ENCODE data around the gene IL12B.
"Not testable (repeated sequence)": the region's sequence is repeated elsewhere in the genome, so short reads cannot be mapped to it uniquely, and the experiment has no call there.

IL12B gene

GRCh38 chr5:159316519-159317383 is 13.5 kb downstream of the IL12B start:
- Mint-ChIP-seq H3K4me3 (no peak overlapping the region), H3K9me3 (no peaks in the 10 kb centered on the region), H3K36me3 (no peaks in the 10 kb centered on the region), H3K4me1 (no peaks in the 10 kb centered on the region), H3K27ac (no peak overlapping the region), H3K27me3 (peaks cover 2% of the 10 kb centered on the region)

DNA sequence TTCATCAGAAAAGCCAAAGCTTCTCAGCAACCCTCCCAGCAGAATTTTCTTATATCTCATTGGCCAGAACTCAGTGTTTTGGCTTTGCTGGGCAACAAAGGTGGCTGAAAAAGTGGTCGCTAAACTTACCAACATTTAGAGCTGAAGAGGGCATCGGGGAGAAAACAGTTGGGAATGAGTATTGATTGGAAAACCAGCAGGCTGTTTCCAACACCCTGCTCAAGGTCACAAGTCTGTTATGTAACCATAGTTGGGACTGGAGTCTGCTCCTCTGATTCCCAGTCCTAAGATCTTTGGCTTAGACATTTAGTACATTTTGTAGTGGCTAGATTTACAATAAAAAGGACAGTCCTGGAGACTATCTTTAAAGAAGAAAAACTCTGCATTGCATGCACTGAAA is 17.1 kb downstream of the IL12B start:
- no peaks in the 10 kb centered on the region for H3K9me3 Mint-ChIP-seq
- no peak overlapping the region for H3K27ac Mint-ChIP-seq
- H3K36me3 Mint-ChIP-seq = no peaks in the 10 kb centered on the region
- peaks cover 7% of the 10 kb centered on the region for H3K4me1 Mint-ChIP-seq
- H3K4me3 Mint-ChIP-seq = no peak overlapping the region
- peaks cover 4% of the 10 kb centered on the region for H3K27me3 Mint-ChIP-seq

GRCh38 chr5:159311063-159311462 is 19.2 kb downstream of the IL12B start:
- H3K9me3 Mint-ChIP-seq = no peaks in the 10 kb centered on the region
- peaks cover 4% of the 10 kb centered on the region for H3K27me3 Mint-ChIP-seq
- peak overlapping the region; percentile 67 for H3K4me3 Mint-ChIP-seq
- no peak overlapping the region for H3K27ac Mint-ChIP-seq
- H3K36me3 Mint-ChIP-seq = no peaks in the 10 kb centered on the region
- peaks cover 7% of the 10 kb centered on the region for H3K4me1 Mint-ChIP-seq

- Mint-ChIP-seq H3K4me3 (peak overlapping the region; percentile 67), H3K4me1 (peaks cover 7% of the 10 kb centered on the region), H3K36me3 (no peaks in the 10 kb centered on the region), H3K9me3 (no peaks in the 10 kb centered on the region), H3K27me3 (peaks cover 4% of the 10 kb centered on the region), H3K27ac (no peak overlapping the region)
These were observed 19.8 kb downstream of the IL12B start for GRCh38 chr5:159310511-159310910.

GRCh38 chr5:159309689-159310433 is 20.4 kb downstream of the IL12B start:
- no peak overlapping the region for H3K27ac Mint-ChIP-seq
- no peaks in the 10 kb centered on the region for H3K9me3 Mint-ChIP-seq
- peaks cover 4% of the 10 kb centered on the region for H3K27me3 Mint-ChIP-seq
- peaks cover 7% of the 10 kb centered on the region for H3K4me1 Mint-ChIP-seq
- H3K4me3 Mint-ChIP-seq = no peak overlapping the region
- no peaks in the 10 kb centered on the region for H3K36me3 Mint-ChIP-seq

GRCh38 chr5:159304961-159305595 is 25.2 kb downstream of the IL12B start:
- peaks cover 3% of the 10 kb centered on the region for H3K4me1 Mint-ChIP-seq
- H3K36me3 Mint-ChIP-seq = peaks cover 9% of the 10 kb centered on the region
- no peak overlapping the region for H3K4me3 Mint-ChIP-seq
- H3K27ac Mint-ChIP-seq = no peak overlapping the region
- H3K9me3 Mint-ChIP-seq = peaks cover 19% of the 10 kb centered on the region
- H3K27me3 Mint-ChIP-seq = peaks cover 8% of the 10 kb centered on the region

DNA sequence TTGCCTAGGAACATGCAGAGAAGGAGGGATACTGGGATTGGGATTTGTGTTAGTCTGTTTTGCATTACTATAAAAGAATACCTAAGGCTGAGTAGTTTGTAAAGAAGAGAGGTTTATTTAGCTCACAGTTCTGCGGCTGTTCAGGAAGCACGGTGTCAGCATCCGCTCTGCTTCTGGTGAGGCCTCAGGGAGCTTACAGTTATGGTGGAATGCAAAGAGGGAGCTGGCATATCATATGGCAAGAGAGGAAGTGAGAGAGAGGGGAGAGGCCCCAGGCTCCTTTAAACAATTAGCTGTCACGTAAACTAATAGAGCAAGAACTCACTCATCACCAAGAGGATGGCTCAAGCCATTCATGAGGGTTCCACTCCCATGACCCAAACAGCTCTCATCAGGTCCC is 27.0 kb downstream of the IL12B start:
- H3K4me1 Mint-ChIP-seq = no peaks in the 10 kb centered on the region
- H3K27ac Mint-ChIP-seq = no peak overlapping the region
- H3K27me3 Mint-ChIP-seq = peaks cover 12% of the 10 kb centered on the region
- H3K36me3 Mint-ChIP-seq = peaks cover 15% of the 10 kb centered on the region
- peaks cover 25% of the 10 kb centered on the region for H3K9me3 Mint-ChIP-seq
- no peak overlapping the region for H3K4me3 Mint-ChIP-seq

GRCh38 chr5:159301929-159302860 is 28.1 kb downstream of the IL12B start:
- not testable (repeated sequence) for H3K4me3 Mint-ChIP-seq, H3K4me1 Mint-ChIP-seq

GRCh38 chr5:159301466-159301865 is 28.8 kb downstream of the IL12B start:
- Mint-ChIP-seq H3K27me3 (peaks cover 12% of the 10 kb centered on the region), H3K4me1 (no peaks in the 10 kb centered on the region), H3K36me3 (peaks cover 15% of the 10 kb centered on the region), H3K27ac (no peak overlapping the region), H3K4me3 (no peak overlapping the region), H3K9me3 (peaks cover 25% of the 10 kb centered on the region)

More at GRCh38 chr5:159301929-159302860, 28.1 kb downstream of the IL12B start:
- Mint-ChIP-seq H3K36me3 (peaks cover 15% of the 10 kb centered on the region), H3K9me3 (peaks cover 25% of the 10 kb centered on the region), H3K27me3 (peaks cover 12% of the 10 kb centered on the region)
- H3K27ac Mint-ChIP-seq = not testable (repeated sequence)

DNA sequence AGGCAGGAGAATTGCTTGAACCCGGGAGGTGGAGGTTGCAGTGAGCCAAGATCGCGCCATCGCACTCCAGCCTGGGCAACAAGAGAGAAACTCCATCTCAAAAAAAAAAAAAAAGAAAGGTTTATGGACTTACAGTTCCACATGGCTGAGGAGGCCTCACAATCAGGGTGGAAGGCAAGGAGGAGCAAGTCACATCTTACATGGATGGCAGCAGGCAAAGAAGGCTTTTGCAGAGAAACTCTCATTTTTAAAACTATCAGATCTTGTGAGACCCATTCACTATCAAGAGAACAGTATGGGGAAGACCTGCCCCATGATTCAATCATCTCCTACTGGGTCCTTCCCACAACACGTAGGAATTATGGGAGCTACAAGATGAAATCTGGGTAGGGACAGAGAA is 33.0 kb downstream of the IL12B start:
- H3K4me1 Mint-ChIP-seq, H3K27ac Mint-ChIP-seq, H3K27me3 Mint-ChIP-seq, H3K4me3 Mint-ChIP-seq: not testable (repeated sequence)
- Mint-ChIP-seq H3K36me3 (peaks cover 12% of the 10 kb centered on the region), H3K9me3 (peaks cover 18% of the 10 kb centered on the region)

GRCh38 chr5:159294921-159295320 is 35.4 kb downstream of the IL12B start:
- no peak overlapping the region for H3K27ac Mint-ChIP-seq
- no peaks in the 10 kb centered on the region for H3K4me1 Mint-ChIP-seq
- H3K9me3 Mint-ChIP-seq = peaks cover 7% of the 10 kb centered on the region
- H3K36me3 Mint-ChIP-seq = peaks cover 6% of the 10 kb centered on the region
- H3K27me3 Mint-ChIP-seq = peaks cover 5% of the 10 kb centered on the region
- no peak overlapping the region for H3K4me3 Mint-ChIP-seq

DNA sequence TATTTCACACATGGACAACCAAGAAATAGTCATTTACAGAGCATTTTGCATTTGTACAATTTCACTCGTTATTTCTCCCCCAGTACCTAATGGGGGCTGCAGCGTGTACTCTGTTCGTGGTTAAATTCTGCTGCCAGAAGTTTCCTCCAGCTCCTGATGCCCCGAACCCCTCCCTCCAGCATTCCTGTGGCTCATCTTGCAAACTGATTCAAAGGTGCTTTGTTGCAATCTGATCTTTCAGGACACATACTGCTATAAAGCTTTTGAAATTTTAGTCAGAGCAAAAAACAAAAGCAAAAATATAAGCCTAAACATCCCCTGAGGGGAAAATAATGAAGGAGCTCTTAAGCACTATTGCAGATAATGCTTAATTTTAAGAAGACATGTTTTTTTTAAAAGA is 39.5 kb downstream of the IL12B start:
- H3K4me1 Mint-ChIP-seq = no peaks in the 10 kb centered on the region
- H3K36me3 Mint-ChIP-seq = no peaks in the 10 kb centered on the region
- no peak overlapping the region for H3K27ac Mint-ChIP-seq
- H3K27me3 Mint-ChIP-seq = no peaks in the 10 kb centered on the region
- H3K4me3 Mint-ChIP-seq = no peak overlapping the region
- H3K9me3 Mint-ChIP-seq = no peaks in the 10 kb centered on the region

DNA sequence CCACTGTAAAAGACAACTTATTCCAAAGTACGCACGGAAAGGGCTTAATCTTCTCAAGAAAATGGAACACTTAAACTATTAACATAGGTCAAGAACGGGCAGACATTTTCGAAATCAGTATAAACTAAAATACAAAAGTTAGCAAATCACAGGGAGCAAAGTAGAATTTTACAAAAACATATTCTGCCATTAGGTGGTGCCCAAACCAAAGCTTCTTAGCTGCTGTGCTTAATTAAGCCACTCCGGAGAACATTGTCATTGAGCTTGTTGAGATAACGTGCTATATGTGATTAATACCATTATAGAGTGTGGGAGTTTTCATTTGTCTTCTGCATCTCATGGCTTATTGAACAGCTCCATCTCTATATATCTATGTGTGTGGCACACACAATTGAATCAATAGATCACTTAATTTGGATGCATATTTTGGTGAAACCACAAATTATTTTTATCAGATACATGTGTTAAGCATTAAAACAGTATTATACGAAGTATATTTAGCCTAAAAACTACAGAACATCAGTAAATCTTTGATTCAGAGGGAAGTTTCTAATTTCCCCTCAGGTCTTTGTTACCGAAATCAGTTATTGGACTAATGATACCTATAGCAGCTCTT is 43.8 kb downstream of the IL12B start:
- no peaks in the 10 kb centered on the region for H3K36me3 Mint-ChIP-seq
- no peaks in the 10 kb centered on the region for H3K4me1 Mint-ChIP-seq
- H3K4me3 Mint-ChIP-seq = no peak overlapping the region
- H3K27me3 Mint-ChIP-seq = no peaks in the 10 kb centered on the region
- no peaks in the 10 kb centered on the region for H3K9me3 Mint-ChIP-seq
- H3K27ac Mint-ChIP-seq = peak overlapping the region; percentile 59

DNA sequence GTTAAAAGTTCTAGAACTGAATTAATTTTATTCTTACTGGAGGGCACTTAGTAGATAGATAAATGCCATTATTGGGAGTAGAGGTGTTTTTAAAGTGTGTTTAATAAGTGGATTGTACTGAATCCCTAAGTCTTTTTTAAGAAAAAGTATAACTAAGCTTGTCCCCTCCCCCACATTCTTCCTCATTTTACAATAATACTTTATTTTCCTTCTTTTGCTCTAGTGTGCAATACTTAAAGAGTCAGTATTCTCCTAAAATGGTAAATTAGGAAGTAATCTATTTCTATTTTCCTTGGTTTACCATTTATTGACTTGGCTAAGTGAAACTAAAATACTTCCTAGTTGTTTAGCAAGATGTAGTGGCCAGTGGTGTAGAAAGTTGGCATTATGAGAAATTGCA is 55.6 kb downstream of the IL12B start:
- peaks cover 26% of the 10 kb centered on the region for H3K36me3 Mint-ChIP-seq
- peaks cover 43% of the 10 kb centered on the region for H3K4me1 Mint-ChIP-seq
- H3K4me3 Mint-ChIP-seq = no peak overlapping the region
- peak overlapping the region; percentile 65 for H3K27ac Mint-ChIP-seq
- no peaks in the 10 kb centered on the region for H3K27me3 Mint-ChIP-seq
- no peaks in the 10 kb centered on the region for H3K9me3 Mint-ChIP-seq

DNA sequence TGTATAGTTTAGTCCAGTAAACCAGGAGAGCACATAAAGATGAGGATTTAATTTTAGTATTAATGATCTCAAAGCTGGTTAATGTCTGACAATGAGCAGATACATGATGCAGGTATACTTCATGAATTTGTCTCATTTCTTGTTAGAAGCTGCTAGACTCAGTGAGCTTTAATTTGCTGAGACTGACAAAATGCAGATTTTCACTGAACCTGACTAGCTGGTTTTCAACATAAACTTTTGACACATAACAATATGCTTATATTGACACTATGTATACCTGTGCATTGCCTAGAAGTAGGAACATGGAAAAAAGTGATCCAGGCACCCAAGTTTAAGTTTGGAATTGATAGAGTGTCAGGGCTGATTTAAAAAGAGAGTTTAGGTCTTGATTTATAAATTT is 56.4 kb downstream of the IL12B start:
- peaks cover 50% of the 10 kb centered on the region for H3K4me1 Mint-ChIP-seq
- H3K36me3 Mint-ChIP-seq = peaks cover 26% of the 10 kb centered on the region
- H3K9me3 Mint-ChIP-seq = no peaks in the 10 kb centered on the region

More for the DNA sequence above, 56.4 kb downstream of the IL12B start:
- peak overlapping the region; percentile 23 for H3K27ac Mint-ChIP-seq
- no peaks in the 10 kb centered on the region for H3K27me3 Mint-ChIP-seq
- no peak overlapping the region for H3K4me3 Mint-ChIP-seq
